HG02759 (cell line): ENCODE measurements around the gene KCNMA1.

ENCODE experiments used
- ATAC-seq: cut with Tn5 transposase; IDR thresholded peaks from one replicate; pipeline ENCODE4 v1.9.1; 2021; ENCODE audit warnings: mild to moderate bottlenecking, moderate library complexity; ENCODE audit not compliant: unreplicated experiment

KCNMA1 gene

GRCh38 chr10:77233466-77233865 is 404.1 kb downstream of the KCNMA1 start:
- ATAC-seq, result no peak

GRCh38 chr10:77231884-77232610 is 405.6 kb downstream of the KCNMA1 start:
- no peak for ATAC-seq

GRCh38 chr10:77231375-77231774 is 406.2 kb downstream of the KCNMA1 start:
- ATAC-seq, result no peak

- no peak for ATAC-seq
Measured at GRCh38 chr10:77230194-77230593, 407.4 kb downstream of the KCNMA1 start.

GRCh38 chr10:77229704-77230103 is 407.9 kb downstream of the KCNMA1 start:
- ATAC-seq, result no peak

- no peak for ATAC-seq
Measured at GRCh38 chr10:77228559-77228958, 409.0 kb downstream of the KCNMA1 start.

GRCh38 chr10:77226853-77227565 is 410.6 kb downstream of the KCNMA1 start:
- ATAC-seq, result no peak

GRCh38 chr10:77226452-77226851 is 411.2 kb downstream of the KCNMA1 start:
- ATAC-seq, result no peak

GRCh38 chr10:77226020-77226419 is 411.6 kb downstream of the KCNMA1 start:
- ATAC-seq, result no peak

- ATAC-seq, result no peak
Measured at GRCh38 chr10:77223526-77224460, 413.8 kb downstream of the KCNMA1 start.

- ATAC-seq, result no peak
Measured at GRCh38 chr10:77220150-77220549, 417.5 kb downstream of the KCNMA1 start.

GRCh38 chr10:77219046-77219445 is 418.6 kb downstream of the KCNMA1 start:
- ATAC-seq, result no peak

- no peak for ATAC-seq
Measured at GRCh38 chr10:77214799-77215198, 422.8 kb downstream of the KCNMA1 start.

GRCh38 chr10:77212632-77213031 is 425.0 kb downstream of the KCNMA1 start:
- no peak for ATAC-seq

GRCh38 chr10:77210645-77211044 is 427.0 kb downstream of the KCNMA1 start:
- no peak for ATAC-seq

GRCh38 chr10:77208684-77209256 is 428.8 kb downstream of the KCNMA1 start:
- no peak for ATAC-seq

- no peak for ATAC-seq
Measured at GRCh38 chr10:77207828-77208185, 429.8 kb downstream of the KCNMA1 start.

GRCh38 chr10:77207182-77207827 is 430.3 kb downstream of the KCNMA1 start:
- no peak for ATAC-seq

- no peak for ATAC-seq
Measured at GRCh38 chr10:77205135-77205534, 432.5 kb downstream of the KCNMA1 start.

- ATAC-seq, result no peak
Measured at GRCh38 chr10:77204171-77204570, 433.4 kb downstream of the KCNMA1 start.

GRCh38 chr10:77202857-77203256 is 434.8 kb downstream of the KCNMA1 start:
- ATAC-seq, result no peak
